PC-9 (cell line): ENCODE results near the gene LRRC7. TPM values are rescaled to one million over a fixed set of nuclear protein-coding genes. Genes with fewer than 3 reads are reported as not detected.

Experiments
- BruUV-seq: library from RNA; stranded (reverse); fragments of 400-500 nt; replicated peaks from 2 replicates; lab custom pipeline; 2021; lab: Mats Ljungman, UMichigan
- CTCF ChIA-PET: fragments of 300-600 bp; sonication (Branson Sonifier 250); formaldehyde crosslinking; loops from one replicate; lab custom pipeline; 2022; ENCODE audit warnings: antibody characterized with exemption; lab: Charles Lee
- POLR2A ChIA-PET: fragments of 300-600 bp; sonication (Branson Sonifier 250); formaldehyde crosslinking; loops from one replicate; lab custom pipeline; 2022; ENCODE audit warnings: antibody characterized with exemption; ENCODE audit not compliant: unreplicated experiment; lab: Charles Lee
- DNase-seq, 2 experiments: peaks; one replicate each; pipeline versions ENCODE4 v3.0.0 to v3.0.0-alpha.2; 2015 to 2022; ENCODE audit warnings: mixed read lengths in 1 of 2
- H2AFZ ChIP-seq: fragments of 200-600 bp; sonication (generic); 2 replicates; pipeline ENCODE4 v1.8.1; 2017; ENCODE audit warnings: antibody characterized with exemption
- H3F3A ChIP-seq: fragments of 200-600 bp; sonication (generic); 2 replicates; pipeline ENCODE4 v1.8.1; 2017; ENCODE audit warnings: antibody characterized with exemption, mild to moderate bottlenecking, low read depth; ENCODE audit not compliant: insufficient read depth
- H3K27ac ChIP-seq: fragments of 200-600 bp; sonication (generic); 2 replicates; pipeline ENCODE4 v1.6.1; 2016; ENCODE audit warnings: mixed run types
- H3K27me3 ChIP-seq: fragments of 200-600 bp; sonication (generic); 2 replicates; pipeline ENCODE4 v1.6.1; 2016; ENCODE audit warnings: low read depth, mixed run types; ENCODE audit not compliant: insufficient read depth
- H3K36me3 ChIP-seq: fragments of 200-600 bp; sonication (generic); 2 replicates; pipeline ENCODE4 v1.6.1; 2016; ENCODE audit warnings: low read depth, mixed run types
- H3K4me1 ChIP-seq: fragments of 200-600 bp; sonication (generic); replicated peaks from 2 replicates; pipeline ENCODE4 v1.6.1; 2016; ENCODE audit warnings: mixed run types; ENCODE audit not compliant: insufficient read depth
- H3K4me2 ChIP-seq: fragments of 200-600 bp; sonication (generic); 2 replicates; pipeline ENCODE4 v1.6.1; 2017; ENCODE audit warnings: mixed run types
- H3K4me3 ChIP-seq: fragments of 200-600 bp; sonication (generic); 2 replicates; pipeline ENCODE4 v1.6.1; 2016; ENCODE audit warnings: mixed run types
- H3K79me2 ChIP-seq: fragments of 200-600 bp; sonication (generic); 2 replicates; pipeline ENCODE4 v1.6.1; 2017; ENCODE audit warnings: low read depth, mixed run types
- H3K9me2 ChIP-seq: fragments of 200-600 bp; sonication (generic); 2 replicates; pipeline ENCODE4 v1.8.1; 2017; ENCODE audit warnings: mild to moderate bottlenecking; ENCODE audit not compliant: insufficient read depth
- H3K9me3 ChIP-seq: fragments of 200-600 bp; sonication (generic); 2 replicates; pipeline ENCODE4 v1.8.1; 2016; ENCODE audit warnings: low read depth; ENCODE audit not compliant: insufficient read depth
- H4K20me1 ChIP-seq: fragments of 200-600 bp; sonication (generic); 2 replicates; pipeline ENCODE4 v1.8.1; 2017; ENCODE audit not compliant: insufficient read depth
- EZH2 ChIP-seq: fragments of 200-600 bp; sonication (generic); IDR thresholded peaks from 2 replicates; pipeline ENCODE4 v1.8.0; 2017; ENCODE audit warnings: antibody characterized with exemption, low read depth
- intact Hi-C: fragments of 100-400 bp; cut with micrococcal nuclease; formaldehyde crosslinking; loops from one replicate; pipeline ENCODE4 v1.10.0; 2022; ENCODE audit not compliant: unreplicated experiment
- total RNA-seq: library from RNA; stranded (reverse); gene quantifications from 2 replicates; pipeline ENCODE4 v1.2.3, GENCODE V29; 2021
- TF ChIP-seq, protein P1 (sequence below): fragments of 200-600 bp; sonication (generic); conservative IDR thresholded peaks from 2 replicates; pipeline ENCODE4 v1.6.1; 2017; ENCODE audit warnings: mixed run types, antibody characterized with exemption, mild to moderate bottlenecking, moderate library complexity

The LRRC7 gene
- total RNA-seq, 1 experiment from 2014 or later = not detected

DNA sequence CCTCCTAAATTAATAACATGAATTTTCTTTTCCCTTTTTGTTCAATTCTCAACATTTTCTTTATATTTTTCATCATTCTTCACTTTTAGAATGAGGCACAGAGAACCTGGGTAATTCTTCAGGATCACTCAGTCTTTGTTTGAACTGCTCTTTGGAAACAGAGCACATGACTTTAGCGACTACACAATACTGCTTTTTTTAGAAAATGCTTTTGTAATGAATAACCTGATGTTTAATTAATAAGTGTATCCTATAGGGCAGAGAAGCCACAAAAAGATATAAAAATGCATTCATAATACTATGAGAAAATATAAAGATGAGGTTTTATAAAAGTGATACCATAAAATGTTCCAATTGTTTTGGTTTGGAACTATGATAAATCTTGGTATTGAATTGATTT, 77.8 kb downstream of the LRRC7 start:
- no peak overlapping the region for H3K4me3 ChIP-seq
- no peaks in the 10 kb centered on the region; the same call in 1 of the 2 replicates for H3F3A ChIP-seq
- ChIA-PET POLR2A (no interaction called here), CTCF (no interaction called here)
- no peaks in the 10 kb centered on the region for H3K4me1 ChIP-seq
- no peaks in the 10 kb centered on the region for H3K9me3 ChIP-seq
- no peak overlapping the region for H3K4me2 ChIP-seq
- H3K27ac ChIP-seq = no peak overlapping the region
- no peaks in the 10 kb centered on the region for H3K27me3 ChIP-seq
- H3K36me3 ChIP-seq = no peaks in the 10 kb centered on the region
- TF ChIP-seq, protein P1, sequence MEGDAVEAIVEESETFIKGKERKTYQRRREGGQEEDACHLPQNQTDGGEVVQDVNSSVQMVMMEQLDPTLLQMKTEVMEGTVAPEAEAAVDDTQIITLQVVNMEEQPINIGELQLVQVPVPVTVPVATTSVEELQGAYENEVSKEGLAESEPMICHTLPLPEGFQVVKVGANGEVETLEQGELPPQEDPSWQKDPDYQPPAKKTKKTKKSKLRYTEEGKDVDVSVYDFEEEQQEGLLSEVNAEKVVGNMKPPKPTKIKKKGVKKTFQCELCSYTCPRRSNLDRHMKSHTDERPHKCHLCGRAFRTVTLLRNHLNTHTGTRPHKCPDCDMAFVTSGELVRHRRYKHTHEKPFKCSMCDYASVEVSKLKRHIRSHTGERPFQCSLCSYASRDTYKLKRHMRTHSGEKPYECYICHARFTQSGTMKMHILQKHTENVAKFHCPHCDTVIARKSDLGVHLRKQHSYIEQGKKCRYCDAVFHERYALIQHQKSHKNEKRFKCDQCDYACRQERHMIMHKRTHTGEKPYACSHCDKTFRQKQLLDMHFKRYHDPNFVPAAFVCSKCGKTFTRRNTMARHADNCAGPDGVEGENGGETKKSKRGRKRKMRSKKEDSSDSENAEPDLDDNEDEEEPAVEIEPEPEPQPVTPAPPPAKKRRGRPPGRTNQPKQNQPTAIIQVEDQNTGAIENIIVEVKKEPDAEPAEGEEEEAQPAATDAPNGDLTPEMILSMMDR = no peak
- no peak for TF ChIP-seq EZH2
- no peak for DNase-seq
- no TSS peak for BruUV-seq
- H3K79me2 ChIP-seq = no peaks in the 10 kb centered on the region
- H2AFZ ChIP-seq = no peak overlapping the region
- no peaks in the 10 kb centered on the region for H3K9me2 ChIP-seq
- intact Hi-C loops = no loop called here
- no peaks in the 10 kb centered on the region for H4K20me1 ChIP-seq

DNA sequence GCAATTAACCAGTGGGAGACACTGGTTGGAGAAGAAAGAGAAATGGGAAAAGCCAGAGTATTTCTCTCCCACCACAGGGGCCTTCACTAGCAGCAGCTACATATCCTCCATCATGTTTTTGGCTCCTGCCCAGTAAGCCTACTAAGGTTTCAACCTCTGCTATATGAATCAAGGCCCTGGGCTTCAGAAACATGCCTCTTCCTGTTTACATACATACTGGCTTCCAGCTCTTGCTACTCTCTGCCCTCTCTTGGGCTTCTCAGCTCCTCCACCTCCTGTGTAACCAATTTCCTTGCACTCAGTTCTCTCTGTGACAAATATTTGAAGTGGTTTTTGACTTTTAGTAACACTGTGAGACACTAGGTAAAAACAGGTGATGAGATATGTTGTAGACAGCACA, 80.8 kb downstream of the LRRC7 start:
- no peak for DNase-seq
- Histone ChIP-seq H3K9me2 (no peaks in the 10 kb centered on the region), H4K20me1 (no peaks in the 10 kb centered on the region), H3K36me3 (no peaks in the 10 kb centered on the region), H3K4me1 (no peaks in the 10 kb centered on the region), H3K79me2 (no peaks in the 10 kb centered on the region), H3K4me2 (no peak overlapping the region), H3K4me3 (no peak overlapping the region), H2AFZ (no peak overlapping the region), H3K27me3 (no peaks in the 10 kb centered on the region), H3K9me3 (no peaks in the 10 kb centered on the region), H3F3A (no peaks in the 10 kb centered on the region), H3K27ac (no peak overlapping the region)
- no TSS peak for BruUV-seq
- ChIA-PET CTCF (no interaction called here), POLR2A (no interaction called here)
- intact Hi-C loops = no loop called here
- TF ChIP-seq EZH2 = no peak
- TF ChIP-seq, protein P1 = no peak

DNA sequence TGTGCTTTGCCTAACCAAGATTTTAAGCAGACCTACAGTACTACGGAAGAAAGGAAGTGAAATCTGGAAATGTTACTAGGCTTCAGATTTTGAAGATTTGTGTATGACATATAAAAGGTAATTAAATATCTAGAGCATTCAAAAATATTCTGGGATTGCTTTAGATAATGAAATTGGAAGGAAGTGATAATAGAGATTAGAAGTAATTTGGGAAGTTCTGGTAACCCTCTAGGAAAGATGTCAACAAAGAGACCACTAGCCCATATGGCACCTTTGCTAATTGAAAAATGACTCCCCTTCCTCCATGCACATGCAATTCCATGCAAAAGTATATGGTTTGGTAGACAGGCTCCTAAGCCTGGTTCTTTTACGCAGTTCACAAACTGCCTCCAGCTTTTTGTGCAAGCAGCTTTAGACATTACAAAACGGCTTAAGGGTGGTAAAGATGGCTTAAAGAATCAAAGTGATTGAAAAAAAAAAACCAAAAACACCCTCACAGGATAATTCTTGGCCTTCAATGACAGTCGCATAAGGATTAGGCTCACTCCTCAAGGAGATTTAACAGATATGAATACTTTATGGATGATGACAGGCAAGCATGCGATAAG, 81.8 kb downstream of the LRRC7 start:
- Histone ChIP-seq H3F3A (no peaks in the 10 kb centered on the region), H2AFZ (no peak overlapping the region), H3K27me3 (no peaks in the 10 kb centered on the region), H3K9me2 (no peaks in the 10 kb centered on the region), H3K4me3 (no peak overlapping the region), H3K4me1 (no peaks in the 10 kb centered on the region), H3K9me3 (no peaks in the 10 kb centered on the region), H3K4me2 (no peak overlapping the region), H3K79me2 (no peaks in the 10 kb centered on the region), H3K27ac (no peak overlapping the region), H4K20me1 (no peaks in the 10 kb centered on the region), H3K36me3 (no peaks in the 10 kb centered on the region)
- TF ChIP-seq EZH2 = no peak
- TF ChIP-seq, protein P1 = no peak
- ChIA-PET POLR2A (no interaction called here), CTCF (no interaction called here)
- intact Hi-C loops = no loop called here
- DNase-seq = no peak
- no TSS peak for BruUV-seq
